H1 (cell line): ENCODE data around the gene GIT1. TPM values are rescaled to one million over a fixed set of nuclear protein-coding genes. Genes with fewer than 3 reads are reported as not detected.

ENCODE experiments used
- EP300 ChIP-seq, 2 experiments: IDR thresholded peaks; 1 replicate in 1 of 2; 2 replicates in 1 of 2; pipeline ENCODE4 v1.6.1; 2011 to 2012; ENCODE audit warnings: low read depth in 2 of 2, low read length in 2 of 2, mild to moderate bottlenecking in 2 of 2, borderline replicate concordance in 1 of 2, inconsistent platforms in 1 of 2, moderate library complexity in 1 of 2
- SIN3A ChIP-seq, 2 experiments: IDR thresholded peaks in 1 of 2; conservative IDR thresholded peaks in 1 of 2; 2 replicates each; pipeline ENCODE4 v1.6.1; 2011 to 2012; ENCODE audit warnings: low read length in 2 of 2, improper control_type of control experiment in 1 of 2, low read depth in 1 of 2, mild to moderate bottlenecking in 1 of 2
- TEAD4 ChIP-seq: IDR thresholded peaks from 2 replicates; pipeline ENCODE4 v1.6.1; 2012; ENCODE audit warnings: low read depth, low read length, inconsistent platforms, mixed read lengths
- polyA plus RNA-seq, 7 experiments: library from polyadenylated mRNA; depleted of rRNA in 3 of 7; stranded (reverse) in 5 of 7; unstranded in 2 of 7; fragments of >200 nt in 5 of 7; fragments of 200-250 nt in 2 of 7; gene quantifications; 1 replicate in 5 of 7; 2 replicates in 1 of 7; 4 replicates in 1 of 7; pipeline versions ENCODE4 v1.2.1 to v1.2.3, GENCODE V29; 2011 to 2013; ENCODE audit warnings: missing spikeins in 2 of 7, mixed read lengths in 2 of 7
- total RNA-seq: library from RNA; stranded (reverse); fragmentation: NEBNext Ultra II Directional; extraction: Animal tissue kit (Norgen Biotek cat#: 25700); gene quantifications from 2 replicates; pipeline ENCODE4 v1.2.1, GENCODE V29; 2021

Gene GIT1
- total and polyA plus RNA-seq, 2 of the 8 experiments (the other 6 are each of a cell fraction or from before 2014, with no cell fraction given), result 62.4 to 63.0 TPM

GRCh38 chr17:29594519-29595090, 5.2 kb upstream of the GIT1 start (continued):
- TF ChIP-seq SIN3A (conservative IDR thresholded peaks at IDR 0.05 in 1 of 2, IDR thresholded peaks at IDR 0.05 in 1 of 2; ENCODE audit: low read depth in 1 of 2, low read length in 2 of 2), result no peak
- TF ChIP-seq EP300 (IDR thresholded peaks at IDR 0.05; ENCODE audit: borderline replicate concordance in 1 of 2, low read depth in 2 of 2, low read length in 2 of 2), result no peak
- no peak for TF ChIP-seq TEAD4
- TF ChIP-seq, all 59 proteins: peak for 0
